Stimulated activated memory B cell treated with anti-CD40 and anti-IgM and Interleukin-4, amounts not matched to agents 10 μg/mL and 1 μg/mL and 100 μg/mL, for 72 hours (primary cell): ENCODE measurements around the gene SERPINA6.
"Not testable (repeated sequence)": the region's sequence is repeated elsewhere in the genome, so short reads cannot be mapped to it uniquely, and the experiment has no call there.

Experiments
- ATAC-seq: fragments of 150-1000 bp; cut with Tn5 transposase; 2 replicates; pipeline ENCODE4 v1.10.0; 2021
- H3K27ac Mint-ChIP-seq: one replicate; pipeline ENCODE4 v1.8.0; 2022; ENCODE audit warnings: mild to moderate bottlenecking, mixed read lengths
- H3K27me3 Mint-ChIP-seq: one replicate; pipeline ENCODE4 v1.8.0; 2022; ENCODE audit warnings: mixed read lengths
- H3K36me3 Mint-ChIP-seq: one replicate; pipeline ENCODE4 v1.8.0; 2022; ENCODE audit warnings: mixed read lengths
- H3K4me1 Mint-ChIP-seq: one replicate; pipeline ENCODE4 v1.8.0; 2022; ENCODE audit warnings: mixed read lengths
- H3K4me3 Mint-ChIP-seq: one replicate; pipeline ENCODE4 v1.8.0; 2022; ENCODE audit warnings: mild to moderate bottlenecking, moderate library complexity, mixed read lengths
- H3K9me3 Mint-ChIP-seq: one replicate; pipeline ENCODE4 v1.8.0; 2022; ENCODE audit warnings: mixed read lengths

SERPINA6 gene

DNA sequence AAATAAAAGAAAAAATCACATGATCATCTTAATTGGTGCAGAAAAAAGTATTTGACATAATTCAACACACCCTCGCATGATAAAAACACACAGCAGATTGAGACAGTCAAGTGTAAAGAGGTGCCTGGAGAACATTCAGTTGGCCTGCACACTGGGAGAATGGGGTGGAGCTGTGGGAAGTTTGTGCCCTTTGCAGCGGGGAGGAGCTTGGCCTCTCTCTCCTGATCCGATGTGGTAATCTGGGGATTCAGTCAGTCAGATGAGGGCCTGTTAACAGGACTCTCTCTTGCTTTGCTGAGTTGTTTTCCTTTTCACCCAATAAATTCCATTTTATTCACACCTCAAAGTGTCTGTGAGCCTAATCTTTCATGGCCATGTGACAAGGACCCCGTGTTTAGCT, 5.9 kb downstream of the SERPINA6 start:
- H3K36me3 Mint-ChIP-seq, result no peaks in the 10 kb centered on the region
- H3K27ac Mint-ChIP-seq, result no peak overlapping the region
- ATAC-seq, result no peak
- H3K4me1 Mint-ChIP-seq, result no peaks in the 10 kb centered on the region
- H3K4me3 Mint-ChIP-seq, result no peak overlapping the region
- H3K9me3 Mint-ChIP-seq, result peaks cover 12% of the 10 kb centered on the region
- H3K27me3 Mint-ChIP-seq, result no peaks in the 10 kb centered on the region

DNA sequence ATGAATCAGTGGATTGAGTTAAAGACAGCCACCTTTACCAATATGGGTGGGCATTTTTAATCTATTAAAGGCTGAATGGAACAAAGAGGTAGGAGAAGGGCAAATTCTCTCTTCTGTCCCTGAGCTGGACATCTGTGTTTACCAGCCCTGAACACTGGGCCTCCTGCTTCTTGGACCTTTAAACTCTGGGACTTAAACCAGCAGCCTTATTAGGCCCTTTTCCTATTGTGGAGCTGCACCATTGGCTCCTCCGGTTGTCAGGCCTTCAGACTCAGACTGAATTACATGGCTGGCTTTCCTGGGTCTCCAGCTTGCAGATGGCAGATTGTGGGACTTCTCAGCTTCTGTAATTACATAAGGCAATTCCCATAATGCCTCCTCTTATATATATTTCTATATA, 6.4 kb downstream of the SERPINA6 start:
- Mint-ChIP-seq H3K27ac (no peak overlapping the region), H3K36me3 (no peaks in the 10 kb centered on the region), H3K4me3 (no peak overlapping the region), H3K4me1 (no peaks in the 10 kb centered on the region), H3K9me3 (peaks cover 12% of the 10 kb centered on the region), H3K27me3 (no peaks in the 10 kb centered on the region)
- no peak for ATAC-seq

DNA sequence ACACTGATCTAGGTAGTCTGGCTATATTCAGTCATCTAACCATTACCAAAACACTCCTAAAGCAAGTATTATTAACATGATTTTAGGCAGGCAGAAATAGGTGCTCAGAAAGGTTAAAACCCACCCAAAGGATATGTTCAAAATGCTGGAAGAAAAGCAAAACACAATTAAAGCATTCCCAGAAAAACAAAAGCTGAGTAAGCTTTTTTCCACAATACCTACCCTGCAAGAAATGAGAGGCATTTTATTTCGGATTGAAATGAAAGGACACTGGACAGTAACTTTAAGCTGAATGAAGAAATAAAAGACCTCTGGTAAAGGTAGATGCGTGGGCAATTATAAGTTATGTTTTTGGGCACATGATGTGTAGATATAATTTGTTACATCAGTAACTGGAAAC, 8.2 kb downstream of the SERPINA6 start:
- H3K4me3 Mint-ChIP-seq, result no peak overlapping the region
- H3K36me3 Mint-ChIP-seq, result no peaks in the 10 kb centered on the region
- no peak for ATAC-seq
- H3K27ac Mint-ChIP-seq, result no peak overlapping the region
- H3K27me3 Mint-ChIP-seq, result no peaks in the 10 kb centered on the region
- peaks cover 12% of the 10 kb centered on the region for H3K9me3 Mint-ChIP-seq
- no peaks in the 10 kb centered on the region for H3K4me1 Mint-ChIP-seq

DNA sequence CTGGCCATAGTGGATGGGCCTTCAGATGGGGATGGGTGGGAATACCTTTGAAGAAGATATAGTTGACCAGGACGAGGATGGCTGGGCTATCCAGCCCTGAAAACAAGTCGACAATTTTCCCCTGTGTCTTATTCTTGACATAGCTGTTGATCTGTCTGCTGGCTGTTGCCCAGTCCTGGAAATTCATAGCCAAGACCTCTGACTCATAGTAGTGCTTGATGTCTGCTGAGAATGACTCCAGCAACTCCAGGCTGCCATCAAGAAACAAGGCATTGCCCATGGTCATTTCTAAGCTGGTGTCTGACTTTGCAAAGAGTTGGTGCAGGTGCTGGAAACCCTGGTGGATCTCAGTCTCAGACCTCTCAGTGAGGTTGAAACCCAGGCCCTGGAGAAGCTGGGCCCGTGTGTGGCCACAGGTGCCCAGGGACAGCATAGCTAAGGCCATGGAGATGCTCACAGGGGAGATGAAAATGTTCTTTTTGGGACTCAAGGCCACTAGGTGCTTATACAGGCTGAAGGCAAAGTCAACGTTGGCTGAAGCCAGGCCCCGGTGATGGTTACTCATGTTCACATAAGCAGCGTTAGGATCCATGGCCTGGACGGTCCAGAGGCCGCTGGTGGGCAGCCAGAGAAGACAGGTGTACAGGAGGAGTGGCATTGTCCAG, 9.0 kb downstream of the SERPINA6 start:
- H3K27me3 Mint-ChIP-seq, result peaks cover 1% of the 10 kb centered on the region
- no peak for ATAC-seq
- H3K4me1 Mint-ChIP-seq, result no peaks in the 10 kb centered on the region
- H3K27ac Mint-ChIP-seq, result no peak overlapping the region
- H3K36me3 Mint-ChIP-seq, result no peaks in the 10 kb centered on the region
- peaks cover 13% of the 10 kb centered on the region for H3K9me3 Mint-ChIP-seq
- H3K4me3 Mint-ChIP-seq, result no peak overlapping the region

DNA sequence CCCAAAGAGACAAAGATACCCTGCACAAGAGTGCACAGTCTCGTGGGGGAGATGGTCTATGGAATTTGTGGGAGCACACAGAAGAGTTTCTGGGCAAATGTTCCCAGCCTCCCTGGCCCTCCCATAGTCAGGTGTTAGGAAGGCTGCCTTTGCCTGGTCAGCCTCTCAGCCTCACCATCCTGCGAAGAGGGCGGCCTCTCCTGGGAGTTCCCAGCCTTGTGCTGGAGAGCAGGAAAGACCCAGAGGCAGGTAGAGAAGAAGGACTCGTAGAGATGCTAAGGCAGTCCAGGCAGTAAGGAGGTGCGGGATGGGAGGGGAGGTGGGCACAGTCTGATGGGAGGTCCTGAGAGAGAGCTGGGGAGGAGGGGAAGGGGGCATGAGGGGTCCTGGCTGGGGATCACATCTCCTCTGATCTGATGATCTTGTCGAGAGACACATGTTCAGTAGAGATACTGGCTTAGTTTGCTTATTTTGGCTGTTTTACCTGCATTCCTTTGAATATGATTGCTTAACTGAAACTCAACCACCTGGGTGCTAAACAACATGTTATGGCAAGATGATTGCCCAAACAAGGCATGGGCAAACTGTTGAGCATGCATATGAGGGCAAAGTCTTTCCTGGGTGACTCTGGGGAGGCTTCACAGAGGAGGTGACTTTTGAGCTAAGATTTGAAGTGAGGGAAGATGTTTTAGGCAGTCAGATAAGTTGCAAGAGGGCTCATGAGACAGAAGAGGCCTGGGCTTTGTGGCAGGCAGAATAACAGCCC, 10.5 kb downstream of the SERPINA6 start:
- Mint-ChIP-seq H3K27ac (no peak overlapping the region), H3K4me1 (no peaks in the 10 kb centered on the region), H3K36me3 (no peaks in the 10 kb centered on the region), H3K4me3 (no peak overlapping the region), H3K9me3 (peaks cover 21% of the 10 kb centered on the region), H3K27me3 (peaks cover 13% of the 10 kb centered on the region)
- peak; percentile 16 for ATAC-seq

DNA sequence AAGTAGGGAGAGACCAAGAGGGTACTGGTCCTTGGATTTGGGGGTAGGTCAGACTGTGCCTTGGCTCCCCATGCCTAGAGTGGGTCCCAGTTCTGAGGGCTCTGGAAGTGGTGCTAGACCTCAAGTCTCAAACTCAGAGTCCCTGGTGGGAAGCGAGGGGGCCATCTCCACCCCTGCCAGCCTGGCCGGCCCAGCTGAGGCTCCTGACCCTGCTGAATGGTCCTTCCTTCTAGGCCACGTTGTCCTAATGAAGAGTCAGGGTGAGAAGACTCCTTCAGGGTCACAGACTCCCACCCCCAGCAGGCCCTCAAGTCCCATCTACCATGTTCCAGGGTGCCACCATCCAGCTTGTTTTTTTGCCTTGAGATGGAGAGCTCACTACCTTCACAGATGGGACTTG, 12.9 kb downstream of the SERPINA6 start:
- peaks cover 17% of the 10 kb centered on the region for H3K9me3 Mint-ChIP-seq
- H3K27me3 Mint-ChIP-seq, result peaks cover 13% of the 10 kb centered on the region
- no peak overlapping the region for H3K4me3 Mint-ChIP-seq
- no peaks in the 10 kb centered on the region for H3K4me1 Mint-ChIP-seq
- H3K27ac Mint-ChIP-seq, result no peak overlapping the region
- H3K36me3 Mint-ChIP-seq, result no peaks in the 10 kb centered on the region
- ATAC-seq, result no peak

DNA sequence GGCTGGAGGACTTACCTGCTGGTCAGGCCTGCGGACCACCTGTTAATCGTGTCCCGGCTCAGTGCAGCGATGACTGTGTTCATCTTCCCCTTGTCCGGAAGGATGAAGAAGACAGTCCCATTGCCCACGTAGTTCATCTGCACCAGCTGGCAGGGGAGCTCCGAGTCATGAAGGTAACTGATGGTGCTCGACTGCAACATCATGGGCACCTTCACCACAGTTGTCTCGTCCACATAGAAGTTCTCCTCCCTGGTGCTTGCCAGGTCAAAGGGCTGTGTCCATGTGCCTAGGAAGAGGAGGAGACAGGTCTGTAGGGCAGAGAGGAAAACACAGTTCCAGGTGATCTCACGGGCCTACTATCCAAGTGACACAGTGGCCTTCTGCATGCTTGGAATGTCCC, 13.4 kb downstream of the SERPINA6 start:
- H3K4me1 Mint-ChIP-seq, result no peaks in the 10 kb centered on the region
- H3K9me3 Mint-ChIP-seq, result peaks cover 15% of the 10 kb centered on the region
- no peak for ATAC-seq
- H3K4me3 Mint-ChIP-seq, result no peak overlapping the region
- H3K36me3 Mint-ChIP-seq, result no peaks in the 10 kb centered on the region
- peaks cover 13% of the 10 kb centered on the region for H3K27me3 Mint-ChIP-seq
- H3K27ac Mint-ChIP-seq, result no peak overlapping the region

DNA sequence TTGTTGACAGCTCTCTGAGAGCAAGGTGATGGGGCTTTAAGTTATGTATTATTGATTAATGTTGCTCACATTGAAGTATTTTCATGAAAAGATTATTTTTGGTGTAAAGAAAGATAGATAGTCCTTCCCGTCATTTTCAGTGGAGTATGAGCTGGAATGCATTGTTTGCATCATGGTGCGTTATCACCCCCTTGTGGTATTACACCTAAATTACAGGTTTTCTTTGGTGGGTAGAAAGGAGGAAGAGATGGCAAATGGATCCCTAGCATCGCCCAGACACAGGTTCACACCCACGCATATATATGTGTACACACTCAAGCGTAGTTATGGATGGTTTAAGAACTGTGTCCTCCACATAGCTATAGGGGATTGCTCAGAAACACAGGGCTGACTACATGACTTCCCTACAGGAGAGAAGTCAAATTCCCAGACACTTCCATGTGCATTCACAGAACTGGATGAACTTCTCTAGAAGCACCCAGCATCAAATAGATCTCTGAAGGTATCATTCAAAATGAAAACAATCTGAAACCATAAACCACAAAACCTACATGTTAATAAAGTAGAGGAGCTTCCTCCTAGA, 15.6 kb downstream of the SERPINA6 start:
- Mint-ChIP-seq H3K4me1 (no peaks in the 10 kb centered on the region), H3K9me3 (peaks cover 17% of the 10 kb centered on the region), H3K36me3 (no peaks in the 10 kb centered on the region), H3K27me3 (peaks cover 13% of the 10 kb centered on the region), H3K4me3 (no peak overlapping the region), H3K27ac (no peak overlapping the region)
- ATAC-seq, result no peak

DNA sequence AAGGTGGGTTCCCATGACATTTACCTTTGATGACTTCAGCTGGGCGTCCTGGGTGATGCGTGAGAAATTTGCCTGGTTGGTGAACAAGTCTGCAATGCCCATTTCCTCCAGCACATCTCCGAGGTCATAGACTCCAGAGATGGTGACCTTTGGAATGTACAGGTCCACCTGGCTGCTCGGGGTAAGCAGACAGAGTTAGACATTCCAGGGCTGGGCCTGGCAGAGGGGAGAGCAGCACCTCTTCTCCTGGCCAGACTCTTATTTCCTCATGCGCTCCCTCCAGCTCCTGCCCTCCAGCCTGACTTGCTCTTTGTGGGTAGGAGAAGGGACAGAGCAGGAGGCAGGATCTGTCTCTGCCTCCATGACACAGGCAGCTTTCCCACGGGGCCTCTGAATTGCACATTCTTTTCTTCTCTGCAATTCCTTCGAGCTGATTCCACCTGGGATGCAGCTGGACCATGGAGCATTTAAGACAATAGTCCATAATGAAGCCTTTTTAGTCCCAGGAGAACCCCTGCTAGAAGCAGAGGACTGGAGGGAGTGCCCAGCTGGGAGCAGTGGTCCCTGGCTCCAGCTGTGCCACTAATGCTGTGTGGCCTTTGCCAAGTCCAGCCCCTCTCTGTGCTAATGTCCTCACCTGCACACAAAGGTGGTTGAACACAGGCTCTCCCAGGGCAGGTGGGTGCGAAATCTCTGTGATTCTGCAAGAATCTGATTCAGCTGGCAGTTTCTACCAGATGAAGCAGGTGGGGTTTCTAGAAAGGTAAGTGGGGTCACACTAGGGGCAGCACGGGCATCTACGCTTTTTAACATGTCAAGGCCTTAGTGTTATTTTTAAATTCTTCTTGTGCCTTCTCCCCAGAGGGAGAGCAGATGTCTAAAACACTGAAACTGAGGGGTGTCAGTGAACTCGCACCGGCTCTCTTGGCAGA, 16.8 kb downstream of the SERPINA6 start:
- no peak for ATAC-seq
- H3K9me3 Mint-ChIP-seq, result peaks cover 17% of the 10 kb centered on the region
- no peaks in the 10 kb centered on the region for H3K36me3 Mint-ChIP-seq
- peaks cover 13% of the 10 kb centered on the region for H3K27me3 Mint-ChIP-seq
- H3K27ac Mint-ChIP-seq, result no peak overlapping the region
- H3K4me1 Mint-ChIP-seq, result no peaks in the 10 kb centered on the region
- no peak overlapping the region for H3K4me3 Mint-ChIP-seq

DNA sequence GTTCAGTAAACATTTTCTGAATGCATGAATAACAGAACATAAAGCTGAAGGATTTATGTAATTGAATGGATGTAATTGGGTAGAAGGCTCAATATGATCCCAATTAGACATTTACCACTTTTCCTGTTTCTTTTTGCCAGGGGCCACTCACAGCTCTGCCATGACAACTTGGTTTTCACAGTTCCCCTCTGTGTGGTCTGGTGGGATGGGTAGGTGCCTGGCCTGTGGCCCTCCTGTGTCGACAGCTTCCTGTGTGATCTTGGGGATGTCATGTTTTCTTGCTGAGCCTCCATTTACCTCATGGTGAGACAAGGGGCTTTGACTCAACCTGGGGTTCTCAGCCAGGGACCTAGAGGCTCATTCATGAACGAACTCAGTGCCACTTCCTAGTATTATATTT, 17.5 kb downstream of the SERPINA6 start:
- no peak for ATAC-seq
- H3K36me3 Mint-ChIP-seq, result no peaks in the 10 kb centered on the region
- peaks cover 13% of the 10 kb centered on the region for H3K27me3 Mint-ChIP-seq
- H3K27ac Mint-ChIP-seq, result no peak overlapping the region
- H3K4me1 Mint-ChIP-seq, result no peaks in the 10 kb centered on the region
- peaks cover 17% of the 10 kb centered on the region for H3K9me3 Mint-ChIP-seq
- no peak overlapping the region for H3K4me3 Mint-ChIP-seq

DNA sequence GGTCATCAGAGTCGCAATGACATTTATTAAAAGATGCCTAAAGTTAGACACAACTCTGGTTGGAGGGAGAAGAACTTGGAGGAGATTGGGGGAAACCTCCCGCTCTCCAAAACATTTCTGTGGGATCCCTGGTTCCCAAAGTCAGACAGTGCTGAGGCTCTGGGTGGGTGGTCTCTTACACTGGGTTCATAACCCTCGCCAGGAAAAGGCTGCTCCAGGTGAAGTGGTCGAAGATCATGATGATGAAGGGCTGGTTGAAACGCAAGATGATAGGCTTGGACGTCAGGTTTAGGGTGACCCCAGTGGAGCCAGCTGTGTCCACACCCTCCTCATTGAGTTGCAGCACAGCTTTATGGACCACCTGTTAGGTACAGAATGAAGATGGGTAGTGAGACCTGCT, 18.9 kb downstream of the SERPINA6 start:
- Mint-ChIP-seq H3K36me3 (no peaks in the 10 kb centered on the region), H3K27ac (no peak overlapping the region), H3K9me3 (peaks cover 17% of the 10 kb centered on the region), H3K4me1 (no peaks in the 10 kb centered on the region), H3K27me3 (peaks cover 13% of the 10 kb centered on the region), H3K4me3 (no peak overlapping the region)
- ATAC-seq, result no peak

DNA sequence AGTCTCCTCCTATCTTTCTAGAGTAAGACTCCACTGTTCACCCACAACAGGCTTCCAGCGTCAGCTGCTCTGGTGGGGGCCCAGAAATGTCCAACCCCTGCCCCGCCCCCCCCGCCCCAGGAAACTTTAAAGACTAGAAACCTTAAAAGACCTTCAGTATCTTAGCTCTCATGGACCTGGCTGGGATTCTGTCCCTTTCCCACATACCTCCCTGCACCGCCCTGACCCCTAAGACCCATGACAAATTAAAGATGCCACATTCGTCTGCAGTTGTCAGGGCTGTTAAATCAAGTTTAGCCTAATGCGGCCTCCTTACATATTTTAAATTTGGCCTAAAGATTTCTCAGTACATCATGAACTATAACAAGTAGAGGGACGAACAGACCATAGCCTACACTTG, 20.0 kb downstream of the SERPINA6 start:
- no peaks in the 10 kb centered on the region for H3K36me3 Mint-ChIP-seq
- H3K9me3 Mint-ChIP-seq, result peaks cover 8% of the 10 kb centered on the region
- H3K4me3 Mint-ChIP-seq, result no peak overlapping the region
- no peak overlapping the region for H3K27ac Mint-ChIP-seq
- H3K4me1 Mint-ChIP-seq, result no peaks in the 10 kb centered on the region
- ATAC-seq, result no peak
- peaks cover 1% of the 10 kb centered on the region for H3K27me3 Mint-ChIP-seq

DNA sequence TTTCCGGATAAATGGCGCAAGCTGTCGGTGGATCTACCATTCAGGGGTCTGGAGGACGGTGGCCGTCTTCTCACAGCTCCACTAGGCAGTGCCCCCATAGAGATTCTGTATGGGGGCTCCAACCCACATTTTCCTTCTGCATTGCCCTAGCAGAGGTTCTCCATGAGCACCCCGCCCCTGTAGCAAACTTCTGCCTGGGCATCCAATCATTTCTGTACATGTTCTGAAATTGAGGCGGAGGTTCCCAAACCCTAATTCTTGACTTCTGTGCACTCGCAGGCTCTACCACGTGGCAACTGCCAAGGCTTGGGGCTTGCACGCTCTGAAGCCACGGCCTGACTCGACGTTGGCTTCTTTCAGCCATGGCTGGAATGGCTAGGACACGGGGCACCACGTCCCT, 25.0 kb downstream of the SERPINA6 start:
- no peaks in the 10 kb centered on the region for H3K36me3 Mint-ChIP-seq
- no peak overlapping the region for H3K27ac Mint-ChIP-seq
- no peaks in the 10 kb centered on the region for H3K4me1 Mint-ChIP-seq
- peaks cover 2% of the 10 kb centered on the region for H3K9me3 Mint-ChIP-seq
- H3K4me3 Mint-ChIP-seq, result no peak overlapping the region
- H3K27me3 Mint-ChIP-seq, result peaks cover 2% of the 10 kb centered on the region
- ATAC-seq, result no peak

DNA sequence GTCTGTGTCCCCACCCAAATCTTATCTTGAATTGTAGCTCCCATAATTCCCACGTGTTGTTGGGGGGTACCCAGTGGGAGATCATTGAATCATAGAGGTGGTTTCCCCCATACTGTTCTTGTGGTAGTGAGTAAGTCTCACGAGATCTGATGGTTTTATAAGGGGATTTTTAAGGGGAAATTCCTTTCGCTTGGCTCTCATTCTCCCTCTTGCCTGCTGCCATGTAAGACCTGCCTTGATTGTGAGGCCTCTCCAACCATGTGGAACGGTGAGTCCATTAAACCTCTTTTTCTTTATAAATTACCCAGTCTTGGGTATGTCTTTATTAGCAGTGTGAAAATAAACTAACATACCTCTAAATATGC, 27.0 kb downstream of the SERPINA6 start:
- H3K4me3 Mint-ChIP-seq, H3K4me1 Mint-ChIP-seq: not testable (repeated sequence)

More for the DNA sequence above, 27.0 kb downstream of the SERPINA6 start:
- H3K27me3 Mint-ChIP-seq, result peaks cover 10% of the 10 kb centered on the region
- not testable (repeated sequence) for H3K36me3 Mint-ChIP-seq, ATAC-seq, H3K9me3 Mint-ChIP-seq, H3K27ac Mint-ChIP-seq
